Measurements from ENCODE around the gene KRTAP4-7.
"Not testable (repeated sequence)": the region's sequence is repeated elsewhere in the genome, so short reads cannot be mapped to it uniquely, and the experiment has no call there.

The KRTAP4-7 gene

DNA sequence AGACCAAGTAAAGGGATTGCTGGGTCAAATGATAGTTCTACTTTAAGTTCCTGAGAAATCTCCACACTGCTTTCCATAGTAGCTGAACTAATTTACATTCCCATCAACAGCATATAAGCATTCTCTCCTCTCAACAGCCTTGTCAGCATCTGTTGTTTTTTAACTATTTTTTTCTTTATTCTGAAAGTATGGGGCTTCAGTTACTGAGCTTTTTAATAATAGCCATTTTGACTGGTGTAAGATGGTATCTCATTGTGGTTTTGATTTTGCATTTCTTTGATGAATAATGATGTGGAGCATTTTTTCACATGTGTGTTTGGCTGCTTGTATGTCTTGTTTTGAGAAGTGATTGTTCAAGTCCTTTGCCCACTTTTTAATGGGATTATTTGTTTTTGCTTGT lies 31.4 kb upstream of the KRTAP4-7 start:
- TF ChIP-seq, protein P1, sequence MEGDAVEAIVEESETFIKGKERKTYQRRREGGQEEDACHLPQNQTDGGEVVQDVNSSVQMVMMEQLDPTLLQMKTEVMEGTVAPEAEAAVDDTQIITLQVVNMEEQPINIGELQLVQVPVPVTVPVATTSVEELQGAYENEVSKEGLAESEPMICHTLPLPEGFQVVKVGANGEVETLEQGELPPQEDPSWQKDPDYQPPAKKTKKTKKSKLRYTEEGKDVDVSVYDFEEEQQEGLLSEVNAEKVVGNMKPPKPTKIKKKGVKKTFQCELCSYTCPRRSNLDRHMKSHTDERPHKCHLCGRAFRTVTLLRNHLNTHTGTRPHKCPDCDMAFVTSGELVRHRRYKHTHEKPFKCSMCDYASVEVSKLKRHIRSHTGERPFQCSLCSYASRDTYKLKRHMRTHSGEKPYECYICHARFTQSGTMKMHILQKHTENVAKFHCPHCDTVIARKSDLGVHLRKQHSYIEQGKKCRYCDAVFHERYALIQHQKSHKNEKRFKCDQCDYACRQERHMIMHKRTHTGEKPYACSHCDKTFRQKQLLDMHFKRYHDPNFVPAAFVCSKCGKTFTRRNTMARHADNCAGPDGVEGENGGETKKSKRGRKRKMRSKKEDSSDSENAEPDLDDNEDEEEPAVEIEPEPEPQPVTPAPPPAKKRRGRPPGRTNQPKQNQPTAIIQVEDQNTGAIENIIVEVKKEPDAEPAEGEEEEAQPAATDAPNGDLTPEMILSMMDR (IDR thresholded peaks at IDR 0.05): no peak
- no peak for TF ChIP-seq ZFX (IDR thresholded peaks at IDR 0.05; ENCODE audit: borderline replicate concordance)

DNA sequence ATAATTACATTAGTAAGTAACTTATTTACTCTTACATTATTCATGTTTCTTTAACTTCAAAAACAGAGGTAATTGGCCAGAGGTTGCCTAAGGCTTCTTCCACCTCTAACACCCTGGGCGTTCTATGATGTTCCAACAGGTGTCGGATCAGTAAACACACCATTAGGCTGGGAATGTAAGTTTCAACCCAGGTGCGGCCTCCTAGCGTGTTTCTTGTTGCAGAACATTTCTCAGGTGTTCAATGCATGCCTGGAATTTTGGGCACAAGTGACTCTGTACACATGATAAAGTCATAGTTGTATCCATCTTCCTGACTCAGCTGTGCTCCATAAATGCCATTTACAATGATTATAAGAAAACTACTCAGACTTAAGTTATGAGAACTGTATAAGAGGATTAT lies 29.9 kb upstream of the KRTAP4-7 start:
- no peak for TF ChIP-seq ZFX (IDR thresholded peaks at IDR 0.05; ENCODE audit: borderline replicate concordance)
- TF ChIP-seq, protein P1 (IDR thresholded peaks at IDR 0.05): no peak
- H3K27ac ChIP-seq: no peak overlapping the region

More for the DNA sequence above, 31.4 kb upstream of the KRTAP4-7 start:
- H3K27ac ChIP-seq: no peak overlapping the region

DNA sequence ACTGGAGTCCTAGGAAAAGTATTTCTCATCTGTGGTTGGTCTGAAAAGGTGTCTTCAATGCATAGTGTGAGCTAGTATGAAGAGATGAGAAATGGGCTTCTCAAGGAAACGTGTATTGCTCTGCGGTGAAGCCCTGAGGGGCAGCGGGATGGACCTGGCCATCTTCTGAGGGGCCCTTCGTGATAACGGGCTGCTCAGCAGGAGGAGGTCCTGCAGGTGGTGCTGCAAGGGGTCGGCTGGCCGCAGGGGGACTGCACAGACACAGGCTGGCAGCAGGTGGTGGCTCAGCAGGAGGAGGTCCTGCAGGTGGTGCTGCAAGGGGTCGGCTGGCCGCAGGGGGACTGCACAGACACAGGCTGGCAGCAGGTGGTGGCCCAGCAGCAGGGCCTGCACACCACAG lies 29.4 kb upstream of the KRTAP4-7 start:
- H3K27ac ChIP-seq: not testable (repeated sequence)

DNA sequence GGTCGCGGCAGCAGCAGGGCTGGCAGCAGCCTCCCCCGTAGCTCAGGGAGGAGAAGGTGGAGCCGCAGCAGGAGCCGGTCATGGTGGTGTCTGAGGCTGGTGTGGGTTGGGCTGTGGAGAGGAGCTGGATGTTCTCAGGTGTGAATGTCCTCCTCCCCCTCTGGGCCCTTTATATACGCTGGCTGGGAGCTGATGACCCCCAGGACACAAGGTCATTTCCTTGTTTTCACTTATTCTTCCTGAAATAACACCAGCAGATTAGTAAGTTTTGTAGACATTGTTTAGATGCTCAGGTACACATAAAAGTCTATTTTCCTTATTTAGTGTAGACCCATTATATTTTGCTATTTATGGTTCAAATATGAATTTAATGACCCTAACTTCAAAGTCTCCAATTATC lies 28.8 kb upstream of the KRTAP4-7 start, which contains the start of gene KRTAP2-2:
KRTAP2-2 (minus strand) TSS at position 101 of the 400 bp plus-strand sequence; CDS start at position 82, 19 bp downstream.
- not testable (repeated sequence) for H3K27ac ChIP-seq

- H3K27ac ChIP-seq: no peak overlapping the region
- TF ChIP-seq, protein P1 (IDR thresholded peaks at IDR 0.05): no peak
- TF ChIP-seq ZFX (IDR thresholded peaks at IDR 0.05; ENCODE audit: borderline replicate concordance): no peak
These were observed 26.4 kb upstream of the KRTAP4-7 start for GRCh38 chr17:41057547-41057946.

DNA sequence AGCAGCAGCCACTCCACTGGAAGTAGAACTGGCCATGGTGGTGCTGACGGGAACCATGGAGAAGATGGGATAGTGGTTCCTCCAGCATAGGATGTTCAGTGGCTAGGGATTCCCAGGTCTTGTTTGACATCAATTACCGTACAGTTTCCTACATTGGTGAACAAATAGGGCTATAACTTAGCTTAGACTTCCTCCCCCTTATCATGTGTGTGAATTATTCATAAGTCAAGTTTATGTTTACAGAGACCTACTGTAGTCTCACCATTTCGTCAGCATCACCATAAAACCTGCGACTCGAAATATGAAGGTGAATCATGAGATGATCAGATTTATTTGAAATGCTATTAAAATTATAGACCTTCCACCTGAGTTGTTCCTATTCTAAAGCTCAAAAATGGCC lies 25.2 kb upstream of the KRTAP4-7 start:
- TF ChIP-seq, protein P1 (IDR thresholded peaks at IDR 0.05): no peak
- no peak for TF ChIP-seq ZFX (IDR thresholded peaks at IDR 0.05; ENCODE audit: borderline replicate concordance)
- H3K27ac ChIP-seq: no peak overlapping the region

DNA sequence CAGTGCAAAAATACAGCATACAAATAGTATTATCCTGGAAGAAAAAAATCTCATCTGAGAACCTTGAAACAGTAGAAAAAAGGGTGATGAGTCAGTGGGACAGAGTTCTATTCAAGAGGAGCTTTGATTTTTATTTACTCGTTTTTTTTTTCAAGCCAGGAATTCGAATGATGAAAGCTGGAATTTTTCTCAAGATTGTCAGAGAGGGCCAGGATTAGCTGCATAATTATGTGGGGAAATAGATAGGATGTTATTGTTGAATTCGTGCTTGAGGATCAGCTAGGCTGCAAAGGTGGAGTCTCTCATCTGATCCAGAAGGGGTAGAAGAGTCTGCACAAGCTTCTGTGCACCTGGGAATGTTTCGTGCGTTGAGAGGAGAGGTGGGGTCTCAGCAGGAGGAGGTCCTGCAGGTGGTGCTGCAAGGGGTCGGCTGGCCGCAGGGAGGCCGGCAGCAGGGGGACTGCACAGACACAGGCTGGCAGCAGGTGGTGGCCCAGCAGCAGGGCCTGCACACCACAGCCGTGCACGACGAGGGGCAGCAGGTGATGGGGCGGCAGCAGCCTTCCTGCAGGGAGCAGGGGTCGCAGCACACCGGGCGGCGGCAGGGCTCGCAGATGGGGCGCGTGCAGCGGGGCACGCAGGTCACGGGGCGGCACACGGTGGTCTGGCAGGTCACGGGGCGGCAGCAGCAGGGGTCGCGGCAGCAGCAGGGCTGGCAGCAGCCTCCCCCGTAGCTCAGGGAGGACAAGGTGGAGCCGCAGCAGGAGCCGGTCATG lies 24.5 kb upstream of the KRTAP4-7 start:
- H3K27ac ChIP-seq: not testable (repeated sequence)

- H3K27ac ChIP-seq: no peak within 1 kb of the TSS
- TF ChIP-seq ZFX (IDR thresholded peaks at IDR 0.05; ENCODE audit: borderline replicate concordance): no peak
- TF ChIP-seq, protein P1 (IDR thresholded peaks at IDR 0.05): no peak
These were observed 23.8 kb upstream of the KRTAP4-7 start, which contains the start of gene KRTAP2-3 for GRCh38 chr17:41060052-41060604. Gene KRTAP2-3, minus strand, starts transcription at chr17:41060114. Its CDS starts 64 bp downstream, at chr17:41060050.

DNA sequence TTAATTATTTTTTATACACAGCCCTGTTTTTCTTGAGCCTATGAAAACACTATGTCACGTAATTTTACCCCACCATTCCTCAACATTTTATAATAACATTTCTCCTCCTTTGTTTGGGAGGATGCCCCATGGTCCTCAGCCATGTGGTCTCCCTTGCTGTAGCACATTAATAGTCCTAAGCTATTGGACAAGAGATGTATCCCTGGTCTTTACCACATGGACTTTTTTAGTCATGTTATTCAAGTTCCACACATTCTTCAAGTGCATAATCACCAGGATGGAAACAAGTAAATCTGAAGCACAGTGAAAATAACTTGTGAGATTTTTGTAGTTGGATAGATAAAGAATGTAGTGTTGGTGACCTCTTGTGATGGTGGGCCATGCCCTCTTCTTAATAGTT lies 22.0 kb upstream of the KRTAP4-7 start:
- no peak overlapping the region for H3K27ac ChIP-seq
- TF ChIP-seq, protein P1 (IDR thresholded peaks at IDR 0.05): no peak
- TF ChIP-seq ZFX (IDR thresholded peaks at IDR 0.05; ENCODE audit: borderline replicate concordance): no peak

Data from 22Rv1 (cell line).